MCF 10A (cell line): Measurements from ENCODE around the gene HTRA3. TPM values are rescaled to one million over a fixed set of nuclear protein-coding genes. Genes with fewer than 3 reads are reported as not detected.

Experiments
- BruUV-seq: library from RNA; stranded (reverse); fragments of 400-500 nt; replicated peaks from 2 replicates; lab custom pipeline; 2021; lab: Mats Ljungman, UMichigan
- CTCF ChIA-PET: fragments of 300-600 bp; sonication (Branson Sonifier 250); formaldehyde crosslinking; extraction: SDS; loops from one replicate; lab custom pipeline; 2021; ENCODE audit warnings: antibody characterized with exemption, inconsistent platforms; lab: Yijun Ruan, JAX
- POLR2A ChIA-PET: fragments of 300-600, 350-650 bp; sonication (Branson Sonifier 250); formaldehyde crosslinking; extraction: SDS; loops from one replicate; lab custom pipeline; 2020; ENCODE audit warnings: antibody characterized with exemption, inconsistent platforms; lab: Yijun Ruan, JAX
- DNase-seq: peaks from one replicate; pipeline ENCODE4 v3.0.0-alpha.2; 2018; ENCODE audit not compliant: unreplicated experiment
- H3K27ac Mint-ChIP-seq: one replicate; pipeline ENCODE4 v1.8.0; 2022; ENCODE audit warnings: mild to moderate bottlenecking, low read depth, mixed read lengths; ENCODE audit not compliant: unreplicated experiment
- H3K27me3 Mint-ChIP-seq: one replicate; pipeline ENCODE4 v1.8.0; 2022; ENCODE audit warnings: mixed read lengths; ENCODE audit not compliant: insufficient read depth, unreplicated experiment
- H3K36me3 Mint-ChIP-seq: one replicate; pipeline ENCODE4 v1.8.0; 2022; ENCODE audit warnings: mild to moderate bottlenecking, moderate library complexity, mixed read lengths; ENCODE audit not compliant: insufficient read depth, unreplicated experiment
- H3K4me1 Mint-ChIP-seq: one replicate; pipeline ENCODE4 v1.8.0; 2022; ENCODE audit warnings: mixed read lengths; ENCODE audit not compliant: insufficient read depth, unreplicated experiment
- H3K4me3 Mint-ChIP-seq: one replicate; pipeline ENCODE4 v1.8.0; 2022; ENCODE audit warnings: mild to moderate bottlenecking, moderate library complexity, mixed read lengths; ENCODE audit not compliant: unreplicated experiment
- H3K9me3 Mint-ChIP-seq: one replicate; pipeline ENCODE4 v1.8.0; 2022; ENCODE audit warnings: mixed read lengths; ENCODE audit not compliant: unreplicated experiment
- CTCF ChIP-seq: fragments of 200-600 bp; IDR thresholded peaks from one replicate; pipeline ENCODE4 v1.8.0; 2022; ENCODE audit warnings: antibody characterized with exemption, mild to moderate bottlenecking; ENCODE audit not compliant: unreplicated experiment
- intact Hi-C: fragments of 100-400 bp; cut with micrococcal nuclease; formaldehyde crosslinking; loops from 2 replicates; pipeline ENCODE4 v1.14.1; 2022
- total RNA-seq: library from RNA; stranded (reverse); gene quantifications from 2 replicates; pipeline ENCODE4 v1.2.3, GENCODE V29; 2022

HTRA3 gene
- total RNA-seq, 1 experiment from 2014 or later, result not detected

- no peak for TF ChIP-seq CTCF
- BruUV-seq, result no TSS peak
- ChIA-PET POLR2A (no interaction called here), CTCF (no interaction called here)
- H3K9me3 Mint-ChIP-seq, result no peaks in the 10 kb centered on the region
- intact Hi-C loops, result no loop called here
- H3K27me3 Mint-ChIP-seq, result no peaks in the 10 kb centered on the region
- no peaks in the 10 kb centered on the region for H3K36me3 Mint-ChIP-seq
- H3K4me1 Mint-ChIP-seq, result peaks cover 6% of the 10 kb centered on the region
- DNase-seq, result no peak
- no peak overlapping the region for H3K4me3 Mint-ChIP-seq
- no peak overlapping the region for H3K27ac Mint-ChIP-seq
These were observed 12.6 kb downstream of the HTRA3 start for GRCh38 chr4:8282134-8282641.

DNA sequence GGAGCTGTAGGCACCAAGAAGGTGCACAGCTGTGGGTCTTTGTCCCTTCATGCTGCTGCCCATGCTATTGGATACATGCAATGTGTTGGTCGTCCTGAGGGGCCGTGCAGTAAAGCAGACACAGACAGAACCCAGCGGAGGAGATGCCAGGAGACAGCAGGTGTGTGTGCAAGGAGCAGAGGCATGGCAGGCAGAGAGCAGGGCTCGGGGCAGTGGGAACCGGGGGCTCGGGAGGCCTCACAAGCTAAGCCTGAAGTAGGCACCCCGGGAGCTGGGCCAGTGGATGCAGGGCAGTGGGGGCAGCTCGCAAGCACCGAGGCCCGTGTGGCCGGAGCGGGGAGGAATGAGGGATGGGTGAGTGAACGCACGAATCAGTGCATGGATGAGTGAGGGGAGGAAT is 13.2 kb downstream of the HTRA3 start:
- peaks cover 6% of the 10 kb centered on the region for H3K4me1 Mint-ChIP-seq
- intact Hi-C loops, result no loop called here

DNA sequence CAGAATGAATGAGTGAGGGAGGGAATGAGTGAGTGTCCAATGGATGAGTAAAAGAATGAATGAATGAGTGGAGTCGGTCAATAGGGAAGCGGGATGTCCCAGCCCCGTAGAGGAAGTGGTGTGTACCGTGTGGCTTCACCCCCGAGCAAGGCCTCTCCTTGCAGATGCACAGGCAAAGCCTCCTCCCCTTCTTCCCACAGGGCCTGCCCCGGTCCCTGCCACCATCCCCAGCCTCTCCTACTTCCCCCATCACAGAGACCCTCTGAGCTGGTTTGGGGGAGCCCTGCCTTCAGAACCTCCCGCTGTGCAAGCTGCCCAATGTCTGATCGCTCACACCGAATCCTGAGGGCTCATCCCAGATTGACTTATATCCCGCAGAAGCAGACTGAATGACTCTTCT is 13.6 kb downstream of the HTRA3 start:
- H3K27me3 Mint-ChIP-seq, result no peaks in the 10 kb centered on the region
- no peak for DNase-seq
- TF ChIP-seq CTCF, result no peak
- CTCF ChIA-PET, result no interaction called here
- H3K27ac Mint-ChIP-seq, result no peak overlapping the region
- H3K9me3 Mint-ChIP-seq, result no peaks in the 10 kb centered on the region
- peaks cover 3% of the 10 kb centered on the region for H3K4me1 Mint-ChIP-seq
- intact Hi-C loops, result no loop called here
- no peaks in the 10 kb centered on the region for H3K36me3 Mint-ChIP-seq
- no TSS peak for BruUV-seq
- no peak overlapping the region for H3K4me3 Mint-ChIP-seq
- POLR2A ChIA-PET, result no interaction called here

More for the DNA sequence above, 13.2 kb downstream of the HTRA3 start:
- H3K27ac Mint-ChIP-seq, result no peak overlapping the region
- BruUV-seq, result no TSS peak
- no peak overlapping the region for H3K4me3 Mint-ChIP-seq
- POLR2A ChIA-PET, result no interaction called here
- CTCF ChIA-PET, result no interaction called here
- no peaks in the 10 kb centered on the region for H3K9me3 Mint-ChIP-seq
- H3K27me3 Mint-ChIP-seq, result no peaks in the 10 kb centered on the region
- H3K36me3 Mint-ChIP-seq, result no peaks in the 10 kb centered on the region
- no peak for DNase-seq
- TF ChIP-seq CTCF, result no peak

DNA sequence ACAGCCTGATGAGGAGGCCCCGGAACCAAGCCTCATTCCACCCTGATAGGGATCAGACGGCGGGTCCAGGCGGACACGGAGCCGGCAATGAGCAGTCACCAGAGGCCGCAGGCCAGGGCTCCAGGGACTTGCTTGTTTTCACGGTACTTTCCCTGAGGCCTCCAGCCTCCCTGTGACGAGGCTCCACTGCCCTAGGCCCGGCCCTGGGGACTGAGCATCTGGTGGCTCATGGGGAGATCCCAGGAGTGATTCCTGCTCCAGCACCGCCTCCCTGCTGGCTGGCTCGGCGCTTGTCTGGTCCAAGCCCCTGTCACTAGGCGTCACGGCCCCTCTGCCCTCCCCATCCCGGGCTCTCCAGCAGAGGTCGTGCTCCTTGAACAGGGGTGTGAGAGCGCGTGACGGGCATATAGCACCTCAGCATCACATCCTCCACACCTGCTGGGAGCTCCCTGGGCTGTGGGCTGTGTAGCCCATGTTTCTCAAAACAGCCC is 14.1 kb downstream of the HTRA3 start:
- no peak for DNase-seq
- intact Hi-C loops, result no loop called here
- no peaks in the 10 kb centered on the region for H3K36me3 Mint-ChIP-seq
- no peaks in the 10 kb centered on the region for H3K9me3 Mint-ChIP-seq
- H3K4me1 Mint-ChIP-seq, result no peaks in the 10 kb centered on the region
- TF ChIP-seq CTCF, result no peak
- BruUV-seq, result no TSS peak
- no peak overlapping the region for H3K27ac Mint-ChIP-seq
- CTCF ChIA-PET, result no interaction called here
- no peak overlapping the region for H3K4me3 Mint-ChIP-seq
- H3K27me3 Mint-ChIP-seq, result no peaks in the 10 kb centered on the region
- POLR2A ChIA-PET, result interaction anchor here (0.7 kb wide), 1 partner anchor 31 kb away, joined by 3 read pairs; no protein-coding TSS in a partner anchor
